COR-L47 (cell line): Measurements from ENCODE around the gene HIGD1A.

Experiments used
- DNase-seq: peaks from one replicate; lab custom pipeline; 2025; lab: John Stamatoyannopoulos, UW

HIGD1A gene

GRCh38 chr3:42735019-42735418 lies 69.3 kb downstream of the HIGD1A start:
- no peak for DNase-seq

GRCh38 chr3:42734263-42734860 lies 69.9 kb downstream of the HIGD1A start:
- DNase-seq = no peak

GRCh38 chr3:42733501-42734262 lies 70.6 kb downstream of the HIGD1A start:
- DNase-seq = no peak
